ENCODE measurements around the gene KAT8.

The KAT8 gene

DNA sequence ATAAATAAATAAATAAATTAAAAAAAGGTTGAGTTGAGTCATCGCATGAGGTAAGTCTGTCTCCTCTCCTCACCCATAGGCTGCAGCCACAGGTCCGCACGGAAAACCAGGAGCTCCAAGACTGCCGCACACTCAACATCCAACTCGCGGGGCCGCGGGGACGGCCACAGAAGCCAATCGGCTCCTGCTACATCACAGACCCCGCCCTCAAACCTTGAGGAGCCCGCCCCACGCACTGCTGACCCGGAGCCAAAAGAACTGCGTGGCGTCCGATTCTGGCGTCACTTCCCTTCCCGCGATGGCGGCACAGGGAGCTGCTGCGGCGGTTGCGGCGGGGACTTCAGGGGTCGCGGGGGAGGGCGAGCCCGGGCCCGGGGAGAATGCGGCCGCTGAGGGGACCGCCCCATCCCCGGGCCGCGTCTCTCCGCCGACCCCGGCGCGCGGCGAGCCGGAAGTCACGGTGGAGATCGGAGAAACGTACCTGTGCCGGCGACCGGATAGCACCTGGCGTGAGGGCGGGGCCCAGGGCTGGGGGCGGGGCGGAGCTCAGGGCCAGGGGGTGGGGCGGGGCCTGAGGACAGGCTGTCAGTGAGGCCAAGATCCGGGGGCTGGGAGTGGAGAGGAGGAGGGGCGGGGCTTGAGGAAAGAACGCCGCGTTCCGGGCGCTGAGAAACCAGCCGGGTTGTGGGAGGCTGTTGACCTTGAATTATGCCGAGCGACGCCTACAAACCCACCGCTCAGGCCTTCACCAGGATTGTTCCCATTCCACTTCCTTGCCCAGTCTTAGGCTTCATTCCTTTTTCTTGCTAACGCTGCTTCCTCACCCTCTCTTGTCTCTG is at the start of gene KAT8:
Gene KAT8 (plus strand): TSS at position 281 of the 839 bp plus-strand sequence. CDS start 18 bp downstream, at position 299.
- DNase-seq (ENCODE audit: low spot score): peak; percentile 97

DNA sequence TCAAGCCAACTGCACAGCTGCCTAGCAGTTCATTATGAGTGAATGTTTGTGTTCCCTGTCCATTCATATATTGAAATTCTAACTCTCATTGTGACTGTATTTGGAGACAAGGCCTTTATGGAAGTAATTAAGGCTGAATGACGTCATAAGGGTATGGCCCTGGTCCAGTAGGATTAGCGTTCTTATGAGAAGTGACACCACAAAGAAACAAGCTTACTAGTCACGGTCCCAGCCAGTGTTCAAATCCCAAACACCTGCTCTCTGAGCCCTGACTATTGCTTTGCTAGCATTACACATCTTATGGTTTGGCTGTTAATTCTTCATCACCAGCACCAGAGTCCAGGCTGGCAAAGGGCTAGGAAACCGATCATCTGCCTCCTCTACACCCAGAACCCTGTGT is 45.6 kb upstream of the KAT8 start:
- no peak for DNase-seq (ENCODE audit: low spot score)

GRCh38 chr16:31072540-31073141 is 44.8 kb upstream of the KAT8 start:
- no peak for DNase-seq (ENCODE audit: low spot score)

GRCh38 chr16:31073142-31073969 is 44.1 kb upstream of the KAT8 start:
- peak; percentile 91 for DNase-seq (ENCODE audit: low spot score)

DNA sequence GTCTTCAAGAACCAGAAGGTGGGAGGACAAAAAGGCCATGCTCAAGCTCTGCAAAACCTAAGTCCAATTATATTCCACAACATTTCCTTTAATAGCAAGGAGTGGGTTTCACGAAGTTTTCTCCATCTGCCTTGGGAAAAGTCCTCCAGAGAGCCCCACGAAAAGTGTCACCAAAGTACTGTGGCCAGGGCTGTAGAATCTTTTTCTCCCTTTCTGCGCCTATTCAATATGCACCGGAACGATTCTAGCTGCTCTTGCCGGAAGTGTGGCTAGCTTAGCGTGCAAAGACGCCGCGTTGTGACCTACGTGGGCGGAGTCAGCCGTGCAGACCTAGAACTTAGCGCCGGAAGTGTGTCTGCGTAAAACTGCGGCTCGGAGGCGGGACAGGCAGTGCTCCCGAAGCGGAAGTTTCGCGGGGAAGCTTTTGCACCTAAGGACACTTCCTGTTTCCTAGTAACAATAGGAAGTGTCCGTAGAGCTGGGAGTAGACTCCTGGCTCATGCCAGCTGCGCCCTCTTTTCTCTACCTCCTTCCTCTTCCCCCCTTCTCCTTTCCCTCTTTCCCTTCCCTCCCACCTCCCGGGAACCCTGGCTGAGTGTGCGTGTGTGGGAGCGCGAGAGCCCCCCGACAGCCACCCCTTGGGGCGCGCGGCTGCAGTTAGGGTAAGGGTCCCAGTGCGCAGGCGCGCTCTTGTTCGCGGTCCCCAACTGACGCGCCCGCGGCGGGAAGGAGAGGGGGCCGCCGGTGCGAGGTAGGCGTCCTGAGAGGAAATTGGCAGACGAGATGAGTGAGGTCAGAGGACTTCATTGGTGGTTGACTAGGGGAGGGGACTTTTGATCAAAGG is 43.3 kb upstream of the KAT8 start, which contains the start of the genes ZNF646 and ZNF668:
Gene ZNF646 (plus strand): TSS at position 453 of the 844 bp plus-strand sequence. CDS start 1,903 bp downstream, outside the sequence.
Gene ZNF668 (minus strand): TSS at position 271 of the 844 bp plus-strand sequence. CDS start 9,781 bp downstream, outside the sequence.
- peak; percentile 100 for DNase-seq (ENCODE audit: low spot score)

DNA sequence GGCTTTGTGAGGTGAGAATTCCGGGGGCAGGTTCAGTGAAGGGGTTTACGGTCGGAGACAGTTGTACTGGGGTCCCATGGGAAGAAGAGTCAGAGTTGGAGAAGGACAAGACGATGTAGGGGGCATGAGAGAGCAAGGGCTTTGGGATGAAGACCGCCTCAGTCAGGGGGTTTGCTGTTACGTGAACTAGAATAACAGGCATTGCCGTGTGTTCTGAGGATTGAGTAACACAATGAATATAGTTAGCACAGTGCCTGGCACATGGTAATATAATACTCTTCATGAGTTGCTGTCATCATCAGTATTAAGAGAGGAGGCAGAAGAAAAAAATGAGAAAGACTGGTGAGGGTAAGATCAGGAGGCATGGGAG is 42.7 kb upstream of the KAT8 start:
- DNase-seq (ENCODE audit: low spot score): no peak

GRCh38 chr16:31076319-31076718 is 41.1 kb upstream of the KAT8 start:
- DNase-seq (ENCODE audit: low spot score): no peak

DNA sequence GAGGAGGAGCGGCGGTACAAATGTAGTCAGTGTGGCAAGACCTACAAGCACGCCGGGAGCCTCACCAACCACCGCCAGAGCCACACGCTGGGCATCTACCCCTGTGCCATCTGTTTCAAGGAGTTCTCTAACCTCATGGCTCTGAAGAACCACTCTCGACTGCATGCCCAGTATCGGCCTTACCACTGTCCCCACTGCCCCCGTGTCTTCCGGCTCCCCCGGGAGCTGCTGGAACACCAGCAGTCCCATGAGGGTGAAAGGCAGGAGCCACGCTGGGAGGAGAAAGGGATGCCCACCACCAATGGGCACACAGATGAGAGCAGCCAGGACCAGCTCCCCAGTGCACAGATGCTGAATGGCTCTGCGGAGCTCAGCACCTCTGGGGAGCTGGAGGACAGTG is 40.4 kb upstream of the KAT8 start:
- DNase-seq (ENCODE audit: low spot score): no peak

DNA sequence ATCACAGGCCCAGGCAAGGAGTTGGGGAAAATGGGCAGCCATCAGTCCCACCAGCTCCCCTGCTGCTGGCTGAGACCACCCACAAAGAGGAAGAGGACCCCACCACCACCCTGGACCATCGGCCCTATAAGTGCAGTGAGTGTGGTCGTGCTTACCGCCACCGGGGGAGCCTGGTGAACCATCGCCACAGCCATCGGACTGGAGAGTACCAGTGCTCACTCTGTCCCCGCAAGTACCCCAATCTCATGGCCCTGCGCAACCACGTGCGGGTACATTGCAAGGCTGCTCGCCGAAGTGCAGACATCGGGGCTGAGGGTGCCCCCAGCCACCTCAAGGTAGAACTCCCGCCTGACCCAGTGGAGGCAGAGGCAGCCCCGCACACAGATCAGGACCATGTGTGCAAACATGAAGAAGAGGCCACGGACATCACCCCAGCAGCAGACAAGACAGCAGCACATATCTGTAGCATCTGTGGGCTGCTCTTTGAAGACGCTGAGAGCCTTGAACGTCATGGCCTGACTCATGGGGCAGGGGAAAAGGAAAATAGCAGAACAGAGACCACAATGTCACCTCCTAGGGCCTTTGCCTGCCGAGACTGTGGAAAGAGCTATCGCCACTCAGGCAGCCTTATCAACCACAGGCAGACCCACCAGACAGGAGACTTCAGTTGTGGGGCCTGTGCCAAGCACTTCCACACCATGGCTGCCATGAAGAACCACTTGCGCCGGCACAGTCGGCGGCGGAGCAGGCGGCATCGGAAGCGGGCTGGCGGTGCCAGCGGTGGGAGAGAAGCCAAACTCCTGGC is 39.7 kb upstream of the KAT8 start:
- DNase-seq (ENCODE audit: low spot score): no peak

- DNase-seq (ENCODE audit: low spot score): no peak
Measured at GRCh38 chr16:31078597-31079341, 38.7 kb upstream of the KAT8 start.

DNA sequence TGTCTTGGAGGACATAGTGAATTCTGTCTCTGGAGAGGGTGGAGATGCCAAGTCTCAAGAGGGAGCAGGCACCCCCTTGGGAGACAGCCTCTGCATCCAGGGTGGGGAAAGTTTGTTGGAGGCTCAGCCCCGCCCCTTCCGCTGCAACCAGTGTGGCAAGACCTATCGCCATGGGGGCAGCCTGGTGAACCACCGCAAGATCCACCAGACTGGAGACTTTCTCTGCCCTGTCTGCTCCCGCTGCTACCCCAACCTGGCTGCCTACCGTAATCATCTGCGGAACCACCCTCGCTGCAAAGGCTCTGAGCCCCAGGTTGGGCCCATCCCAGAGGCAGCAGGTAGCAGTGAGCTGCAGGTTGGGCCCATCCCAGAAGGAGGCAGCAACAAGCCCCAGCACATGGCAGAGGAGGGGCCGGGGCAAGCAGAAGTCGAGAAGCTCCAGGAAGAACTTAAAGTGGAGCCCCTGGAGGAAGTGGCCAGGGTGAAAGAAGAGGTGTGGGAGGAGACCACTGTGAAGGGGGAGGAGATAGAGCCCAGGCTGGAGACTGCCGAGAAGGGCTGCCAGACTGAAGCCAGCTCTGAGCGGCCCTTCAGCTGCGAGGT is 38.0 kb upstream of the KAT8 start:
- DNase-seq (ENCODE audit: low spot score): no peak

GRCh38 chr16:31080035-31080629 is 37.3 kb upstream of the KAT8 start:
- no peak for DNase-seq (ENCODE audit: low spot score)

- DNase-seq (ENCODE audit: low spot score): no peak
Measured at GRCh38 chr16:31080756-31081419, 36.6 kb upstream of the KAT8 start.

DNA sequence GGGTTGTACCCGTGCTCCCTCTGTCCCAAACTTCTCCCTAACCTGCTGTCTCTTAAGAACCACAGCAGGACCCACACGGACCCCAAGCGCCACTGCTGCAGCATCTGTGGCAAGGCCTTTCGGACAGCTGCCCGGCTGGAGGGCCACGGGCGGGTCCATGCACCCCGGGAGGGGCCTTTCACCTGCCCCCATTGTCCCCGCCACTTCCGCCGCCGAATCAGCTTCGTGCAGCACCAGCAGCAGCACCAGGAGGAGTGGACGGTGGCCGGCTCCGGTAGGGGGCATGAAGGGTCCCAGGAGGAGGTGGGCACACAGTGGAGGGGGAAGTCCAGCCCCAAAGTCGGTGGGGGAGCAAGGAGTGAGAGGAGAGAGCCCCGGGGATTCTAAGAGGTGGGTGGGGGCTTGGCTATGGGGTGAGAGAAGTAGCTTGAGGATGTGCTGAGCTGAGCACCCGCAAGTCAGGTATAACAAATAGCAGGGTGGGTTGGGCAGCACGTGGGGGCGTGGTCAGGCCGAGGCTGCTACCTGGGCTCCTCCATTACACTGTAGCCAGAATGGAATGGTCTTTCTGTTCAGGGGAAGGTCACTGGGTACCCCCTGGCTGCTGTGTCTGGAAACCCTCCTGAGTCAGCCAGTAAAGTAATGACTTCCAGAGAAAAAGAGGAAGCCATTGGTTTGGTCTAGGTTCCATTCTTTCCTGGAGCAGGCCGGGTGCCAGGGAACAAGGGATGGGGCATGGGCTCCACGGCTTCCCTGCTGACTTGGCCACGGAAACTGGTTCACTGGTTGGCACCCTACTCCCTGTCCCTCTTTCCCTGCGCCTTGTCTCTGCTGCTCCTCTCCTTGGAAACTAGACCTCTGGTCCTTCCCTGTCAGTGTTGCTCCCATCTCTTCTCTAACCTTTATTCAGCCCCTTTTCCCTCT is 35.8 kb upstream of the KAT8 start:
- peak; percentile 33 for DNase-seq (ENCODE audit: low spot score)

DNA sequence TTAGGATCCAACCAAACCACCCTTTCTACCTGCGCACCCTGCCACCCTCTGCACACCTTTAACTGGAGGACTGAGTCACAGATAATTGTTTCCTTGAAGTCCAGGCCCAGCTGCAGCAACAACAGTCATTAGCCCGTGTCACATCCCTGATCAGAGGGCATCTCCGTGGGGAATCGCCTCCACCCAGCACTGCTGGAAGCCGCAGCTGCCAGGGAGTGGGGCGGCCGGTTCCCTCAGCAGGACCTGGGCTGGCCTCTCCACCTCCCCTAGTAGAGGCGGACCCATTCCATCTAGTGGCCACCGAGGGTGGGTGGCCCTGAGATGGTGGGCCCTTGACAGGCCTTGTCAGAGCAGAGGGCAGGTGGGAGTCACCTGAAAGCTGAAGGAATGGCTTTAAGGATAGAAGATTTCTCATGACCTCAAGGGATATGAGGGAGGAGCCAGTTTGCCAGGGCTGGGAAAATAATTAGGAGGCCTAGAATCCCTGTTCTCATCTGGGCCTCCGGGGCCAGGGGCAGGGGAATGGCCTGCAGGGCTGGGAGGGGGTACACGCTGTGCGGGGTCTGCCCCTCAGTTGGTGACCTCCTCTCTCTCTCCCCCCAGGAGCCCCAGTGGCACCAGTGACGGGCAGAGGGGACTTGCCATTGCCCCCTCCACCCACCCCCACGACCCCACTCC is 35.0 kb upstream of the KAT8 start:
- DNase-seq (ENCODE audit: low spot score): no peak

DNA sequence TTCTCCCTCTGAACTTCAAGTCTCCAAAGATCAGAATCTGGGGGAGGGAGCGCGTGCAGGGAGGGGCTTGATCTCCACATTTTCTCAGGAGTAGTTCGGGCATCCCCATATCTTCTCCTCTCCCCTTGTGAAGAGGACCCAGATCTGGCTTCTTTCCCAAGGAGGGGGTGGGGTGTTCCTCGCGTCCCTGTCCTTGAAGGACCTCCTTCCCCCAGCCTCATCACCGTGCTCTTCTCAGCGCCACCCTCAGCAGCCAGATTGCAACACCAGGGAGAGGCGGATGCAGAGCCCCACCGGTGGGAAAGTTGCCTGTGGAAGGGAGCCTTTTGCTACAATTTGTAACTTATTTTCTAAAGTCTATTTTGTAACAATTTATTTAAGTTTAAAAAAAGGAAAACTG is 34.4 kb upstream of the KAT8 start:
- DNase-seq (ENCODE audit: low spot score): no peak

DNA sequence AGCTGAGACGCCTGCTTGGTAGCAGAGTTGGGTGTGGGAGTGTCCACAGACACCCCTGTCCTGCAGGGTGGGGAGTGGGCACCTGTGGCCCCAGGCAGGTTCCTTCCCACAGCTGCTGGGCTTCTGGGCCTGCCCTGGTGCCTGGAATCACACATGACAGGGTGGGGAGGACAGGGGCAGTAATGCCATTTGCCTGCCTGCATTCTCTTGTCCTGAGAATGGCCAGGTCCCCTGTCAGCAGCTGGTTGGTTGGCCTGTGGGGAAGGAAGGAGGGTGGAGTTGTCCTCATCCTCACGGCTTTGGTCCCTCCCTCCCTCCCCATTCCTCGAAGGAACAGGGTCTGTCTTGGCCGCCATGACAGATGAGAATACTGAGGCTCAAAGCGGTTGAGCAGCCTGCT is 33.9 kb upstream of the KAT8 start:
- DNase-seq (ENCODE audit: low spot score): no peak
